Neural crest cell (in vitro differentiated cells): ENCODE measurements around the gene MAPT. TPM values are rescaled to one million over a fixed set of nuclear protein-coding genes. Genes with fewer than 3 reads are reported as not detected.
A peak's percentile ranks its signal among the peaks of the same experiment; 100 is the strongest.

ENCODE experiments used
- DNase-seq: peaks from one replicate; pipeline ENCODE4 v3.0.0; 2021; ENCODE audit warnings: low read depth, mixed read lengths, low spot score
- H3K27ac Mint-ChIP-seq: one replicate; pipeline ENCODE4 v1.8.0; 2021; ENCODE audit warnings: mild to moderate bottlenecking, mixed read lengths; ENCODE audit not compliant: unreplicated experiment
- H3K27me3 Mint-ChIP-seq: 2 replicates; pipeline ENCODE4 v1.8.0; 2021; ENCODE audit warnings: low read depth, mild to moderate bottlenecking, mixed read lengths
- H3K36me3 Mint-ChIP-seq: 2 replicates; pipeline ENCODE4 v1.8.0; 2021; ENCODE audit warnings: low read depth, mild to moderate bottlenecking, mixed read lengths
- H3K4me1 Mint-ChIP-seq: 2 replicates; pipeline ENCODE4 v1.8.0; 2021; ENCODE audit warnings: mixed read lengths
- H3K4me3 Mint-ChIP-seq: one replicate; pipeline ENCODE4 v1.8.0; 2021; ENCODE audit warnings: mild to moderate bottlenecking, mixed read lengths
- H3K9me3 Mint-ChIP-seq: 2 replicates; pipeline ENCODE4 v1.8.0; 2021; ENCODE audit warnings: mixed read lengths
- total RNA-seq: library from RNA; stranded (reverse); gene quantifications from 2 replicates; pipeline ENCODE4 v1.2.1, GENCODE V29; 2021
- TF ChIP-seq, protein P1 (sequence below): fragments of 200-600 bp; sonication (generic); conservative IDR thresholded peaks from 2 replicates; pipeline ENCODE4 v1.5.0; 2021; ENCODE audit warnings: antibody characterized with exemption, mild to moderate bottlenecking

Gene MAPT
- total RNA-seq, 1 donor from 2014 or later = 9.5 TPM

DNA sequence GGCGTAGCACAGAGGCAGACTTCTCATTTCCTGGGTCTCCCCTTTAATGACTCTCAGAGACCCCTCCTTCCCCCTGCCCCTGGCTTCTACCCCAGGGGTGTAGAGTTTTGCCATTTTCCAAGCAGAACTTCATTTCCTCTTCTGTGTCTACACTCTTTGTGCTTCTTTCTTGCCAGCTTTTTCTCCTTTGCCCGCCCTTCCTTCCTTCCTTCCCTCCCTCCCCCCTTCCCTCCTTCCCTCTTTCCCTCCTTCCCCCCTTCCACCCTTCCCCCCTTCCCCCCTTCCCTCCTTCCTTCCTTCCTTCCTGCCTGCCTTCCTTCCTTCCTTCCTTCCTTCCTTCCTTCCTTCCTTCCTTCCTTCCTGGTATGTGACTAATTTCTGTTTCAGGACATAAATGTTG is 47.0 kb downstream of the MAPT start:
- H3K36me3 Mint-ChIP-seq = no peaks in the 10 kb centered on the region
- no peak overlapping the region for H3K4me3 Mint-ChIP-seq
- no peak overlapping the region for H3K27ac Mint-ChIP-seq
- H3K4me1 Mint-ChIP-seq = peaks cover 5% of the 10 kb centered on the region
- DNase-seq = no peak
- H3K9me3 Mint-ChIP-seq = no peaks in the 10 kb centered on the region
- H3K27me3 Mint-ChIP-seq = peaks cover 14% of the 10 kb centered on the region
- TF ChIP-seq, protein P1, sequence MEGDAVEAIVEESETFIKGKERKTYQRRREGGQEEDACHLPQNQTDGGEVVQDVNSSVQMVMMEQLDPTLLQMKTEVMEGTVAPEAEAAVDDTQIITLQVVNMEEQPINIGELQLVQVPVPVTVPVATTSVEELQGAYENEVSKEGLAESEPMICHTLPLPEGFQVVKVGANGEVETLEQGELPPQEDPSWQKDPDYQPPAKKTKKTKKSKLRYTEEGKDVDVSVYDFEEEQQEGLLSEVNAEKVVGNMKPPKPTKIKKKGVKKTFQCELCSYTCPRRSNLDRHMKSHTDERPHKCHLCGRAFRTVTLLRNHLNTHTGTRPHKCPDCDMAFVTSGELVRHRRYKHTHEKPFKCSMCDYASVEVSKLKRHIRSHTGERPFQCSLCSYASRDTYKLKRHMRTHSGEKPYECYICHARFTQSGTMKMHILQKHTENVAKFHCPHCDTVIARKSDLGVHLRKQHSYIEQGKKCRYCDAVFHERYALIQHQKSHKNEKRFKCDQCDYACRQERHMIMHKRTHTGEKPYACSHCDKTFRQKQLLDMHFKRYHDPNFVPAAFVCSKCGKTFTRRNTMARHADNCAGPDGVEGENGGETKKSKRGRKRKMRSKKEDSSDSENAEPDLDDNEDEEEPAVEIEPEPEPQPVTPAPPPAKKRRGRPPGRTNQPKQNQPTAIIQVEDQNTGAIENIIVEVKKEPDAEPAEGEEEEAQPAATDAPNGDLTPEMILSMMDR = no peak

DNA sequence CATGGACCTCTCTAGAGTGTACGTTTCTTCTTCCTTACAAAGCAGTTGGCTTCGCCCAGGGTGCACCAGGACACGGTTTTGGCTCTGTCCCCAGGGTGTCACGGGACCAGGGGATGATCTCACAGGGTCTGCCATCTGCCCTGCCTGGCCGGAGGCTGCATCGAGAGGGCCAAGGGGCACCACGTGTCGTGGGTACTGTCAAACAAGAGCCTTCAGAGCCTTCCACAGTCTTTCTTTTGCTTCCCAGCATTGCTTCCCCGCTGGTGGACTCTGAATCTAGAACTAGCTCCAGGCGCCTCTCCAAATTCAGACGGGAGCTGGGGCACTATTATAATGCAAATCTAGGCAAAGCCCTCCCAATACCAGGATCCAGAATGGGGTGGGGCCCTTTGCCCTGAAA is 47.9 kb downstream of the MAPT start:
- no peak for DNase-seq
- H3K27me3 Mint-ChIP-seq = peaks cover 14% of the 10 kb centered on the region
- H3K36me3 Mint-ChIP-seq = no peaks in the 10 kb centered on the region
- peak overlapping the region; percentile 29 for H3K27ac Mint-ChIP-seq
- no peaks in the 10 kb centered on the region for H3K9me3 Mint-ChIP-seq
- TF ChIP-seq, protein P1 = no peak
- H3K4me3 Mint-ChIP-seq = no peak overlapping the region
- peaks cover 5% of the 10 kb centered on the region for H3K4me1 Mint-ChIP-seq

DNA sequence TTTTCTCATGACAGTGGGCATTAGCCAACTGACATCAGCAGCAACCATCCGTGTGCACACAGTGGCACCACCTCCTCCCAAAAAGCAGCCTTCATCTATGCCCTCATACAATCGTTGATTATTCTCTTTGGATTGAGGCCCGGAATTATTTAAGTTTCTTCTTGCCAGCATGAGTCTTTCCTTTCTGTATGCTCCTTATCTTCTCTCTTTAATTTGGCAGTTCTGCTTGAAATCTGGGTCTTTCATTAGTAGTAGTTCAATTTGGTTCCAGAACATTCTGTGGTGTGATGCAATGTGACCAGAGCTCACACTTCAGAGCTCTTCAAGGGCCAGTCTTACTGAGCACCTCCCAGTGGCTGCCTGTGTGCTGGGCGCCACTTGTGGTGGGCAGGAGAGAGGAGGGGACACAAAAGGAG is 52.5 kb downstream of the MAPT start:
- peaks cover 23% of the 10 kb centered on the region for H3K27me3 Mint-ChIP-seq
- no peak for DNase-seq

DNA sequence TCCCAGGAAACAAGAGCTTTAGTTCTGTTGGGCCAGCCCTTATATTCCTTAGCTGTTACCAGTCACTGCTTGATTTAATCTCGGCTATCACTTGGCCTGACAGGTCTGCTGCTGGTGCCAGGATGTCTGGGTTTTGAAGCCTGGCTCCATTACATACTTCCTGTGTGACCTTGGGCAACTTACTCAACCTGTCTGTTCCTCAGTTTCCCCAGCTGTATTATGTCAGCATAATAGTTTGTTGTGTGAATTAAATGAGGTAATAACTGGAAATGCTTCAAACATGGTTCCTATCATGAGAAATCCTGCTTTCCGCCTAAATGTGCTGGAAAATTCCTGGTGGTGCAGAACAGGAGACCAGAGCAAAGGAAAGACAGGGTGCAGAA is 54.1 kb downstream of the MAPT start:
- peaks cover 17% of the 10 kb centered on the region for H3K27me3 Mint-ChIP-seq
- peaks cover 23% of the 10 kb centered on the region for H3K4me1 Mint-ChIP-seq

More for the DNA sequence above, 52.5 kb downstream of the MAPT start:
- no peak overlapping the region for H3K4me3 Mint-ChIP-seq
- peaks cover 25% of the 10 kb centered on the region for H3K4me1 Mint-ChIP-seq
- TF ChIP-seq, protein P1 = no peak
- no peaks in the 10 kb centered on the region for H3K36me3 Mint-ChIP-seq
- no peaks in the 10 kb centered on the region for H3K9me3 Mint-ChIP-seq
- peak overlapping the region; percentile 85 for H3K27ac Mint-ChIP-seq

DNA sequence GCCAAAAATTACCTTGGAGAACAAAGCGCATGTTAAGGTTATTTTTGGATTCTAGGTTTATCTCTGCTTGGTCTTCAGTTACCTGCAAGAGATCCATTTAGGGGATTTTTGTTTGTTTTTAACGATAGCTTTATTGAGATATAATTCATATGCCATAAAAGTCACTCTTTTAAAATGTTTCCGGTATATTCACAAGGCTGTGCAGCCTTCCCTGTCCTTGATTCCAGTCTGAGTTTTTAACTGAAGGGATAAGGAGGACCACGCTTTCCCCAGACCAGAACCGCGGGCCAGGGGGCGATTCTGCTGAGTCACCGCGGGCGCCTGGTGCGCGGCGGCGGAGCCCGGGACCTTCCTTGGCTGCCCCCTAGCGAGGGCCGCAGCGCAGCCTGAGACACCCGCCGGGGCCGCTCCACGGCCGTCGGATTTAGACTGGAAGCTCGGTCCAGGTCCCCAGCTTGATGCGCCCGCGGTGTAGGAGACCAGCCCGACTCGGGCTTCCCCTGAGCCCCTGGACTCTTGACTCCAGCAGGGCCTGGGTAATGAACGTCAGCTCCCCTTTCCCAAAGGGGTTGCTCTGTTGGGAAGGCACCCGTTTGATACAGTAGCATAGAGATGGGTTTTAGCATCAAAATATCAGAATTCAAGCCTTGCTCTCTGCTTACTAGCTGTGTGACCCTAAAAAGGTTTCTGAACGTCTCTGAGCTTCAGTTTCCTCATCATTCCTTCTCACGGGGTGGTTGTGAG is 54.7 kb downstream of the MAPT start:
- Mint-ChIP-seq H3K4me1 (peaks cover 23% of the 10 kb centered on the region), H3K9me3 (no peaks in the 10 kb centered on the region), H3K4me3 (no peak overlapping the region), H3K36me3 (no peaks in the 10 kb centered on the region), H3K27me3 (peaks cover 16% of the 10 kb centered on the region), H3K27ac (peak overlapping the region; percentile 93)
- TF ChIP-seq, protein P1 = peak; percentile 77
- peak; percentile 76 for DNase-seq

More for the DNA sequence above, 54.1 kb downstream of the MAPT start:
- TF ChIP-seq, protein P1 = no peak
- H3K9me3 Mint-ChIP-seq = no peaks in the 10 kb centered on the region
- H3K27ac Mint-ChIP-seq = peak overlapping the region; percentile 57
- no peak for DNase-seq
- no peak overlapping the region for H3K4me3 Mint-ChIP-seq
- H3K36me3 Mint-ChIP-seq = no peaks in the 10 kb centered on the region
